IPS-18a (cell line): ENCODE results near the gene FAM120B.

Source experiments
- H3K27ac ChIP-seq: one replicate; pipeline ENCODE4 v1.5.1; 2013; ENCODE audit warnings: low read length
- H3K27me3 ChIP-seq: one replicate; pipeline ENCODE4 v1.6.1; 2013; ENCODE audit warnings: mild to moderate bottlenecking, low read length; ENCODE audit not compliant: control insufficient read depth, insufficient read depth
- H3K36me3 ChIP-seq: one replicate; pipeline ENCODE4 v1.6.1; 2013; ENCODE audit warnings: low read depth, low read length; ENCODE audit not compliant: control insufficient read depth
- H3K4me1 ChIP-seq: one replicate; pipeline ENCODE4 v1.6.1; 2013; ENCODE audit warnings: low read depth, low read length; ENCODE audit not compliant: control insufficient read depth
- H3K4me3 ChIP-seq: one replicate; pipeline ENCODE4 v1.5.1; 2013; ENCODE audit warnings: low read length
- H3K9ac ChIP-seq: one replicate; pipeline ENCODE4 v1.6.1; 2013; ENCODE audit warnings: mild to moderate bottlenecking, low read length, moderate library complexity
- H3K9me3 ChIP-seq: one replicate; pipeline ENCODE4 v1.6.1; 2013; ENCODE audit warnings: low read depth, low read length; ENCODE audit not compliant: control insufficient read depth

FAM120B gene

DNA sequence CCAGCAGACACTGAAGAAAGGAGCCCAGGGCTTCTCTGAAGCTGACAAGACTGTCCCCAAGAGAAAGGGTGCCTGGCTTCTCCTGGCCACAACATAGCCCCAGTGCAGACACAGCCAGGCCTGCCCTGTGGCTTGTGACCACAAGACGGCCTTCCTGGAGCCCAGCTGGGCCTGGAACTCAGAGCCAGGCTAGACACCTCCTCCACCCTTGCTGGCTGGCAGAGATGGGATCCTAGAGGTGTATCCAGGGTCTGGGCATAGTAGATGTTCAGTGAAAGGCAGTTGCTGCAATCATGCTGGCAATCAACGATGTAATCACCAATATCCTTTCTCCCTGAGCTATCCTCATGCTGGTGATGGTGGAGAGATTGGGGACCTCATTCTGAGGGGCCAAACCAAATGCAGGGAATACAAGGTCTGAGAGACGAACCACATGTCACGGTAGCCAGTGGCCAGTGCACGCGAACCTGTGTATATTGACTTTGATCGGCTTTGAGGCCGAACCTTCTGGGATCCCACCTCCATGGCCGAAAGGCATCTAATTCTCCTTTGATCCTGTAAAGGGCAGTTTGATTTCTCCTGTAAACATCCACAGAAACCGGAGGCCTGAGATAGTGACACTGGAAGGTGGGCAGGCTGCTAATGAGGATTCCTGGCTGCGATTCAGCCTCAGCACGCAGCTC is 131.3 kb downstream of the FAM120B start:
- peaks cover 11% of the 10 kb centered on the region for H3K4me1 ChIP-seq
- no peaks in the 10 kb centered on the region for H3K27me3 ChIP-seq
- peak overlapping the region; percentile 19 for H3K4me3 ChIP-seq
- H3K27ac ChIP-seq, result no peak overlapping the region
- no peaks in the 10 kb centered on the region for H3K9me3 ChIP-seq
- H3K9ac ChIP-seq, result no peak overlapping the region
- H3K36me3 ChIP-seq, result no peaks in the 10 kb centered on the region

DNA sequence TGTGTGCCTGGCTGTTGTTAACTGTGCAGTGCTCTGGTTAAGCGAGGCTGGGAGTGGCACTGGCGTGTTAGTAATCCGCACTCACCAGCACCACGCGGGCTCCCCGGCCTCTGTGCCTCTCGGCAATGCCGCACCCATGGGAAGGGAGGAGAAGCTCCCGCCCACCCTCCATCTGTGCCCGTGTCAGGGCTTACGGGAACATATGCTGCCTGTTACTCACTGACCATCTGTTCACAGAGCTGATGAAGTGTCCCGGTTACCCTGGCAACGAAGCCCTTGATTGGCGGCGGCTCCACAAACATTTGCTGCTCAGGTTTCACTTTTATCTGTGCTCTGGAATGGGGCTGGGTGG is 131.8 kb downstream of the FAM120B start:
- H3K27me3 ChIP-seq, result no peaks in the 10 kb centered on the region
- no peak overlapping the region for H3K9ac ChIP-seq
- no peaks in the 10 kb centered on the region for H3K9me3 ChIP-seq
- no peak overlapping the region for H3K27ac ChIP-seq
- peak overlapping the region; percentile 19 for H3K4me3 ChIP-seq
- H3K36me3 ChIP-seq, result no peaks in the 10 kb centered on the region
- H3K4me1 ChIP-seq, result peaks cover 15% of the 10 kb centered on the region

DNA sequence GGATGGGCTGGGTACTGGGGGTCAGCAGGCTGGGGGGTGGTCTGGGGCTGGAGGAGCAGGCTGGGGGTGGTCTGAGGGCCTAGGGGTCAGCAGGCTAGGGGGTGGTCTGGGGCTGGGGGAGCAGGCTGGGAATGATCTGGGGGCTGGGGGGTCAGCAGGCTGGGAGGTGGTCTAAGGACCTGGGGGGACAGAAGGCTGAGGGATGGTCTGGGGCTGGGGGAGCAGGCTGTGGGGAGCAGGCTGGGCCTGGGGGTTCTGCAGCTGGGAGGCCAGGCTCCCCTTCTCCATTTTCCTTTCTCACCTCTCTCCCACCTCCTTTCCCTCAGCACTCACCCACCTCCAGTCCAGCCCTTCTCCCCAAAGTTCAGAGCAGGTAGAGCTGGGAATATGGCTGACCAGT is 132.3 kb downstream of the FAM120B start:
- Histone ChIP-seq H3K9me3 (no peaks in the 10 kb centered on the region), H3K9ac (no peak overlapping the region), H3K36me3 (no peaks in the 10 kb centered on the region), H3K4me3 (no peak overlapping the region), H3K27me3 (no peaks in the 10 kb centered on the region), H3K27ac (no peak overlapping the region), H3K4me1 (peaks cover 15% of the 10 kb centered on the region)

DNA sequence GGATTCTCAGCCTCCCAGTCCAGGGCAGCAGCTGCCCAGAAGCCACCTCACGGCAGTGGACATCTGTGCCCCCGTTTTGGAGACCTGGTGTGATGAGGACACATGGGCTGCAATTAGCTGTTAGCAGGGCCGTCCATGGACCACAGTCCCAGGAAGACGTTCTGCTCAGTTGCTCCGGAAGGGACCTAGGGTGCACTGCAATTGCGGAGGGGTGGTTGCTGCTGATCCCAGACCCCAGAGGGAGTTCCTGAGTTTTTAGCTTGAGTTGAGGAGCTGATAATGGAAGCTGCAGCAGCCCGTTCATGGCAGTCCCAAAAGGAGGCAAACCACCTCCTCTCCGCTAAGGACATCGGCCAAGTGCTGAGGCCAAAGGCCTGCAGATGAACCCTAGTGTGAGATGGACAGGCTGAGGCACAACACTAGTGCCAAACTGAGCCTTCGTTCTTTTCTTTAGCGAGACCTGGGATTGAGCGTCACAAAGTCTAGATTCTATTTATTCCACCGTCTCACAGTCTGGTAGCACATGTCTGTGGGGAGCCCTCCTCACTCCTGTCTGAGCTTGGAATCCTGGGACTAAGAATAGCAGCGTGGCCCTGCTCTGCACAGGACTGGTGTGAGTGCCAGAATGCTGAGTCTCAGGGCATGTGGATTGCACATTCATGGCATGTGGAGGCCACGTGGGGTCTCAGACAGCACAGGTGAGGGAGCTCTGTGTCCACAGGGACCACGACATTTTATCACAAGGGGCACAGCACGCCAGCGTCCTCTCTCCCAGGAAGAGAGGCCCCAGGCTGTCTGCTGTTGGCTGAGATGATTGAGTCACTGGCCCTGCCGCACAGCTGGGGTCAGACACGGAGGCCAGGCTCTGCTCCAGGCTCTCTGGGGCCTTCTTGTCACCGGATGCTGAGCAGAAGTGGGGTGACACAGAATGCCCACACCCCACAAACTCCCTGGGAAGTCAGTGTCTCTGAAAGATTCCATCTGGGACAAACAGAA is 133.1 kb downstream of the FAM120B start:
- peaks cover 10% of the 10 kb centered on the region for H3K4me1 ChIP-seq
- no peak overlapping the region for H3K4me3 ChIP-seq
- H3K36me3 ChIP-seq, result no peaks in the 10 kb centered on the region
- no peak overlapping the region for H3K9ac ChIP-seq
- H3K27ac ChIP-seq, result no peak overlapping the region
- no peaks in the 10 kb centered on the region for H3K27me3 ChIP-seq
- H3K9me3 ChIP-seq, result no peaks in the 10 kb centered on the region

DNA sequence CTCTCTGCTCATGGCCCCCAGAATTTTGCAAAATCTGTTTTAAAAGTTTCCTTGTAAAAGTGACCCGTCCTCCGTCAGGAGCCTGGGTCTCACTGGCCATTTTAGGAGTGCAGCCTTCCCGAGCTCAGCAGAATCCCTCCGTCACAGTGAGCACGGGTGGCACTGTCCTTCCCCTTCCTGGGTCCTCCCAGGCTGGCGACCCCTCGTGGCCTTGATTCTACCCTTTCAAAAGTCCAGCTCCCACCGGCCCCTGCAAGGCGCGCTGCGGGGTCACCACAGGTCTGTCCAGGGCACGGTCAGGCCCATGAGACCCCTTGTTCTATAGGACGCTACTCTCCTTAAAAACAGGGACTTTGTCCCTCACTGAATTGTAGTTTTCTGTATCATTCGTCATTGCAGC is 133.9 kb downstream of the FAM120B start:
- Histone ChIP-seq H3K9me3 (no peaks in the 10 kb centered on the region), H3K9ac (no peak overlapping the region), H3K4me1 (peaks cover 10% of the 10 kb centered on the region), H3K27me3 (no peaks in the 10 kb centered on the region), H3K4me3 (no peak overlapping the region), H3K27ac (no peak overlapping the region), H3K36me3 (no peaks in the 10 kb centered on the region)

DNA sequence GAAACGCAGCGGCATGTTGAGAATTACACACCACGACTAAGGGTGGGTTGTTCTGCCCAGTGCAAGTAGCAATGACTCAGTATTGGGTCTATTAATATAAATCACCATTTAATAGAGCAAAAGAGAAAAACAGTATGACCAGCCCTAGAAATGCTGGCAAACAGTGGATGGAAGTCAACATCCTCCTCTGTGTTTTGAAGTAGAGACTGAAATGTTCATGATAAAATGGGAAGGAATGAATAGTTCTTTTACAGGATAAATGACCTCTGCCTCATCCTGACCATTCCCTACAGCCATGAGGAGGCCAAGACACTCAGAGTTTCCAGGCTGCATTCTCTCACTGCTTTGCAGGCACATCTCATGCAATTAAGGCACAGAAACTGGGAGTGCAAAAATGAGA is 134.8 kb downstream of the FAM120B start:
- Histone ChIP-seq H3K4me1 (peaks cover 10% of the 10 kb centered on the region), H3K4me3 (no peak overlapping the region), H3K9me3 (no peaks in the 10 kb centered on the region), H3K27ac (no peak overlapping the region), H3K9ac (no peak overlapping the region), H3K36me3 (no peaks in the 10 kb centered on the region), H3K27me3 (no peaks in the 10 kb centered on the region)

DNA sequence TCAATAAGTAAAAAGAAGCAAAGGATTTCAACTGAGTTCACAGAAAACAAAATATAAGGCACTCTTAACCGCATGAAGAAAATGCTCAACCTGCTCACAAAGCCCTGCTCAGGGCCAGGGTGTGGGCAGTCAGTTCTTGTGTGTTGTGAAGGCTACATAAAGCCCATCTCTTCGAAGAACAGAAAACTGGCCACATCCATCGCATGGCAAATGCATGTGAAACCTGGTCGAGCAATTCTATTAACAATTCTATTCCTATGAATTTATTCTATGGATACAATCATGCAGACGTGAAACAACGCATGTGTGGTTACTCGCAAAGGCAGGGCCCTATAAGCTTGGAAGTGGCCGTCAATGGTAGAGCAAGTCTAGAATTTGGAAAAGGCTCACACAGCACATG is 136.0 kb downstream of the FAM120B start:
- no peaks in the 10 kb centered on the region for H3K9me3 ChIP-seq
- H3K36me3 ChIP-seq, result no peaks in the 10 kb centered on the region
- no peak overlapping the region for H3K9ac ChIP-seq
- no peaks in the 10 kb centered on the region for H3K27me3 ChIP-seq
- H3K27ac ChIP-seq, result no peak overlapping the region
- no peak overlapping the region for H3K4me3 ChIP-seq
- peaks cover 10% of the 10 kb centered on the region for H3K4me1 ChIP-seq

DNA sequence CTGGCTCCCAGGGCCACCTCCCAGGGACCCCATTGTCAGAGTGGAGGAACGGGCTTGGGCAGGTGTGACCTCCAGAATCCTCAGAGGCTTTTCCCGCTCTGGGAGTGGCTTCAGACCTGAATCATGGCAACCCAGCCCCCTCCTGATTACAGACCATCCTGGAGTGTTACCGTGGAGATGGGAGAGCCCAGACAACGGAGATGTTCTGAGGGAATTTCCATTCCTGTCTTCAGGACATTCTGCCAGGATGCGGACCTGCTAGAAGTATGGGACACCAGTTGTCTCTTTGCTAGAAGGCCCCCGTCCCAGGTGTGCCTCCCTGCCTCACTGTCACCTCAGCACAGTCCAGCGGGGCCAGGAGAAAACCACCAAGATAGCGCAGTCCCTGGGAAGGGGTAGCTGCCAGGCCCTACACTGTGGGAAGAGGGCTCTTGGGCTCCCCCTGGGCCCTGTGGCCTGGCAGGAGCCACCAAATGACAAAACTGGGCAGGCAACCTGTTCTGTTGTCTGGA is 136.6 kb downstream of the FAM120B start:
- H3K9ac ChIP-seq, result no peak overlapping the region
- no peak overlapping the region for H3K4me3 ChIP-seq
- no peaks in the 10 kb centered on the region for H3K36me3 ChIP-seq
- no peaks in the 10 kb centered on the region for H3K9me3 ChIP-seq
- H3K4me1 ChIP-seq, result peaks cover 6% of the 10 kb centered on the region
- H3K27me3 ChIP-seq, result no peaks in the 10 kb centered on the region
- no peak overlapping the region for H3K27ac ChIP-seq

DNA sequence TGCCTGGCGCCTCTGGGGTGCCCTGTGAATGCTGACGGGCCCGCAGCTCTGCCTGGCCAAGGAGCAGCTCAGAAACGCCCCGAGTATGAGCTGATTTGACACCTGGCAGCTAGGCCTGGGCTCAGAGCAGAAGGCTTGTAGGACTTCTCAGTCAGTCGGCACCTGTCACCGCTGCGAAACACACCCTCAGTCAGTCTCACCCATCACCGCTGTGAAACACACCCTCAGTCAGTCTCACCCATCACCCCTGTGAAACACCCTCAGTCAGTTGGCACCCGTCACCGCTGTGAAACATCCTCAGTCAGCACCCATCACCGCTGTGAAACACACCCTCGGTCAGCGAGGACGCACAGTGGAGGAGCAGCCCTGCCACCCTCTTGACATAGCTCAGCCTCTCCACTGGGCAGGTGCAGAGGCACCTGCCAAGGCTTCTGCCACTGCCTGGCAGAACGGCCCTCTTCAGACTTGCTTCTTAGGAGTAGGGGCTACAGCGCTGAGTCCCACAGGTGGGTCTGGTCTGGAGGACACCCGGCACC is 137.6 kb downstream of the FAM120B start:
- H3K36me3 ChIP-seq, result no peaks in the 10 kb centered on the region
- H3K4me1 ChIP-seq, result peaks cover 4% of the 10 kb centered on the region
- no peak overlapping the region for H3K27ac ChIP-seq
- H3K9ac ChIP-seq, result no peak overlapping the region
- no peak overlapping the region for H3K4me3 ChIP-seq
- no peaks in the 10 kb centered on the region for H3K9me3 ChIP-seq
- H3K27me3 ChIP-seq, result no peaks in the 10 kb centered on the region

DNA sequence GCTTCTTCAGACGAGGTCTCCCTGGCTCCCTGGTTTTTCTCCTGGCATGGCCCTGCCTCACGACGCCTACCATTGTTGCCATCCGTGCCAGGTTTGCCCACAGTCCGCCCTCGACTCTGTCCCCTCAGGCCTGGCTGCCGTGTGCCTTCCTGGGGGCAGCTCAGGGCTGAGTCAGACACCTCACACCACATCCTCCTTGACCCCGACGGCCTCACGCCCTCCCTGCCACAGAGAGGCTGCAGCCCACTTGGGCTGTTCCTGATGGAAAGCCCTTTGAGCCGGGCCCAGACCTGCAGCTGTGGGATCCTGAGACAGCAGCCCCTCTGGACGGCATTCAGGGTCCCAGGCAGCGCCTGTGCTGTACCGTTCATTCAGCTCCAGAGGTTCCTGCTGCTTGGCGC is 138.3 kb downstream of the FAM120B start:
- no peak overlapping the region for H3K27ac ChIP-seq
- H3K36me3 ChIP-seq, result no peaks in the 10 kb centered on the region
- H3K4me1 ChIP-seq, result peaks cover 4% of the 10 kb centered on the region
- H3K27me3 ChIP-seq, result no peaks in the 10 kb centered on the region
- no peaks in the 10 kb centered on the region for H3K9me3 ChIP-seq
- H3K4me3 ChIP-seq, result no peak overlapping the region
- H3K9ac ChIP-seq, result no peak overlapping the region

DNA sequence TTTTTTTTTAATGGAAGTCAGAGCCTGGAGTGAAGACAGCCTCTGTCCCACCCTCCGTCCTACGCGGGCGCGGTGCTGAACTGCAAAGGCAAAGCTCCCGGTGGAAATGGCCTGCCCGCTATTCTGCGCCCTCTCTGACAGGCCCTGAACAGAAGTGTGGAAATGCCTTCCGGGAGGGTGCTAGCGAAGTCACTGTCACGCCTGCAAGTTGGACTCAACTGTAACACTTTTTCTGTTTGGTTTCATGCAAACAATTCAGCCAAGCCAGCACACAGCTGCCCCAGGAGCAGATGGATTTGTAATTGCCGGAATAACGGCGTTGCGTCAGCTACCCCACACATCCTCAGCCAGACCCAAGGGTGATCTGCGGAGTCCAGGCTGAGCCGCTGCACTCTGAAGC is 138.9 kb downstream of the FAM120B start:
- Histone ChIP-seq H3K9ac (no peak overlapping the region), H3K36me3 (no peaks in the 10 kb centered on the region), H3K27ac (no peak overlapping the region), H3K4me1 (peaks cover 4% of the 10 kb centered on the region), H3K9me3 (no peaks in the 10 kb centered on the region), H3K4me3 (no peak overlapping the region), H3K27me3 (no peaks in the 10 kb centered on the region)
